Spleen (tissue), 11 donors: ENCODE data around the gene ZNF280D. TPM values are rescaled to one million over a fixed set of nuclear protein-coding genes. Genes with fewer than 3 reads are reported as not detected.

Experiments
- DNase-seq: peaks from one replicate; pipeline ENCODE4 v3.0.0-alpha.2; 2020
- H3K27ac ChIP-seq, 8 donors: fragments of 200-600 bp; sonication (generic) in 7 of 8; 1 replicate in 4 of 8; 2 replicates in 4 of 8; pipeline versions ENCODE4 v1.5.0 to v1.8.0; 2016 to 2021; ENCODE audit warnings: inconsistent platforms in 4 of 8, mild to moderate bottlenecking in 4 of 8, moderate library complexity in 1 of 8
- H3K27me3 ChIP-seq, 7 donors: fragments of 200-600 bp; sonication (generic) in 6 of 7; replicated peaks in 1 of 7; 1 replicate in 4 of 7; 2 replicates in 3 of 7; pipeline versions ENCODE4 v1.5.0 to v1.8.0; 2016 to 2021; ENCODE audit warnings: inconsistent platforms in 3 of 7, mild to moderate bottlenecking in 1 of 7
- H3K36me3 ChIP-seq, 6 donors: fragments of 200-600 bp; sonication (generic) in 5 of 6; 1 replicate in 4 of 6; 2 replicates in 2 of 6; pipeline versions ENCODE4 v1.5.0 to v1.8.0; 2016 to 2021; ENCODE audit warnings: inconsistent platforms in 2 of 6
- H3K4me1 ChIP-seq, 6 donors: fragments of 200-600 bp; sonication (generic) in 5 of 6; 1 replicate in 3 of 6; 2 replicates in 3 of 6; pipeline versions ENCODE4 v1.5.0 to v1.8.0; 2016 to 2021; ENCODE audit warnings: inconsistent platforms in 3 of 6
- H3K4me3 ChIP-seq, 8 donors: fragments of 200-600 bp; sonication (generic) in 7 of 8; 1 replicate in 4 of 8; 2 replicates in 4 of 8; pipeline versions ENCODE4 v1.5.0 to v1.8.0; 2016 to 2021; ENCODE audit warnings: inconsistent platforms in 4 of 8, mild to moderate bottlenecking in 4 of 8, moderate library complexity in 2 of 8
- H3K9me3 ChIP-seq, 8 donors: fragments of 200-600 bp; sonication (generic) in 7 of 8; 1 replicate in 4 of 8; 2 replicates in 4 of 8; pipeline versions ENCODE4 v1.5.0 to v1.8.0; 2016 to 2021; ENCODE audit warnings: inconsistent platforms in 4 of 8
- POLR2A ChIP-seq, 3 donors: fragments of 450-650 bp; IDR thresholded peaks; one replicate each; pipeline ENCODE4 v1.5.1; 2017; ENCODE audit warnings: antibody characterized with exemption in 3 of 3, mild to moderate bottlenecking in 1 of 3
- POLR2AphosphoS5 ChIP-seq, 3 donors: sonication (generic); formaldehyde crosslinking; IDR thresholded peaks; one replicate each; pipeline ENCODE4 v1.5.1; 2017; ENCODE audit warnings: antibody characterized with exemption in 3 of 3
- WGBS, 5 donors: extraction: QIAGEN DNeasy Blood & Tissue Kit in 3 of 5; methylation state at CpG; one replicate each; pipeline versions ENCODE4 v1.1.5 to v1.1.7; 2013 to 2018; 5-methylcytosine and 5-hydroxymethylcytosine counted together
- intact Hi-C: fragments of 100-400 bp; cut with DNase I; formaldehyde crosslinking; loops from one replicate; pipeline ENCODE4 v1.15.0; 2023; ENCODE audit warnings: low total_unique reads
- polyA plus RNA-seq, 3 donors: library from polyadenylated mRNA; stranded (reverse); fragments of 200-250 nt; gene quantifications; one replicate each; pipeline ENCODE4 v1.2.1, GENCODE V29; 2013
- total RNA-seq, 7 donors: library from RNA; depleted of rRNA in 3 of 7; stranded (reverse); fragments of >200 nt in 3 of 7; fragmentation: NEBNext Ultra II Directional in 4 of 7; extraction: Animal tissue kit (Norgen Biotek cat#: 25700) in 4 of 7; gene quantifications; one replicate each; pipeline versions ENCODE4 v1.1.0 to v1.2.1, GENCODE V29; 2016 to 2021
- TF ChIP-seq, protein P1 (sequence below), 11 experiments: fragments of 200-600 bp in 7 of 11; fragments of 450-650 bp in 4 of 11; sonication (generic) in 4 of 11; IDR thresholded peaks in 8 of 11; conservative IDR thresholded peaks in 3 of 11; 1 replicate in 7 of 11; 2 replicates in 4 of 11; pipeline versions ENCODE4 v1.4.0 to v1.8.0; 2016 to 2021; ENCODE audit warnings: antibody characterized with exemption in 11 of 11, inconsistent platforms in 4 of 11, mild to moderate bottlenecking in 1 of 11
- donor health status: healthy with polysubstance abuse.
- donor health status: DM: no; HTN: no; CAD: no; lungs with moderate emphysema.
- donor health status: DM: no; HTN: no; CAD: no.
- donor health status: Bipolar disorder and iron deficiency.
- donor health status: healthy.
- donor health status: DM: no; HTN: no; CAD: no.
- donor health status: DM: yes; HTN: yes; CAD: no.

The ZNF280D gene
- total and polyA plus RNA-seq, 10 donors, result 15.5 to 71.3 (median 44.4) TPM

DNA sequence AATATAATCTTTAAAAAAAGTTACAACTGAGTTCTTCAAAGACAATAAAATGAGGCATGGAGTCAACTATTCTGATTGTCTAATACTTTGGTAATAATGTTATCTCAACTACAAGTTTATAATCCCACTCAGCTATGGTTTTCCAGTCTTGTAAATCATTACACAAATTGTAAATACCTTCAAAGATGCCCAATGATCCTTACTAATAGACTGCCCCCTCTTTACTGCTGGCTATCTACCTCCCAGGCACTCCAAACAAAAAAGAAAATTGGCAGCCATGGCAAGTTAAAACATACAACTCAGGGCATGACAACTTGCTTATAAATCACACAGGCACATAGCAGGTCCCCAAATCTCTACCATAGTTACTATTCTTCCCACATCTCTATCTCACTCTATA, 58.5 kb downstream of the ZNF280D start:
- H3K36me3 ChIP-seq, result peaks cover 0 to 84% (median 20%) of the 10 kb centered on the region in 6 donors
- no peaks in the 10 kb centered on the region for H3K4me1 ChIP-seq
- TF ChIP-seq POLR2A (IDR thresholded peaks at IDR 0.05), result no peak
- H3K27me3 ChIP-seq, result no peaks in the 10 kb centered on the region
- H3K9me3 ChIP-seq, result no peaks in the 10 kb centered on the region
- intact Hi-C loops, result no loop called here
- no peak for DNase-seq
- no peak overlapping the region for H3K27ac ChIP-seq
- no peak overlapping the region for H3K4me3 ChIP-seq

DNA sequence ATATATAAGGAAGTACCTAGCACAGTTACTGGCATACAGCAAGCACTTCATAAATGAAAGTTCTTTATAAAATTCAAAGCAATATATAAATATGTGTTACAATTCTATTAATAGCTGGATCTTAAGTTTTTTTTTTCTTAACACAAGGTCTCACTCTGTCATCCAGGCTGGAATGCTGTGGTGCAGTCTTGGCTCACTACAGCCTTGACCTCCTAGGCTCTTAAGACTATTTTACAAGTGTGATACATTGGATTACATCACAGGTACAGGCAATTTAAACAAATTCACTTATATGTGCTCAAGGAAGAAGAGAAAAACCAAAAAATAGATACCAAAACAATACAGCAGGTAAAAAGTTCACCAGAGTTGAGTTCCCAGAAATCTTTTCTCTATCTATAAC, 60.6 kb downstream of the ZNF280D start:
- Histone ChIP-seq H3K27me3 (no peaks in the 10 kb centered on the region), H3K9me3 (no peaks in the 10 kb centered on the region), H3K4me1 (no peaks in the 10 kb centered on the region), H3K36me3 (peaks cover 0 to 91% (median 25%) of the 10 kb centered on the region in 6 donors), H3K27ac (no peak overlapping the region), H3K4me3 (no peak overlapping the region)
- intact Hi-C loops, result no loop called here
- no peak for DNase-seq
- TF ChIP-seq POLR2A (IDR thresholded peaks at IDR 0.05), result no peak
- no peak for TF ChIP-seq POLR2AphosphoS5 (IDR thresholded peaks at IDR 0.05)
- TF ChIP-seq, protein P1, sequence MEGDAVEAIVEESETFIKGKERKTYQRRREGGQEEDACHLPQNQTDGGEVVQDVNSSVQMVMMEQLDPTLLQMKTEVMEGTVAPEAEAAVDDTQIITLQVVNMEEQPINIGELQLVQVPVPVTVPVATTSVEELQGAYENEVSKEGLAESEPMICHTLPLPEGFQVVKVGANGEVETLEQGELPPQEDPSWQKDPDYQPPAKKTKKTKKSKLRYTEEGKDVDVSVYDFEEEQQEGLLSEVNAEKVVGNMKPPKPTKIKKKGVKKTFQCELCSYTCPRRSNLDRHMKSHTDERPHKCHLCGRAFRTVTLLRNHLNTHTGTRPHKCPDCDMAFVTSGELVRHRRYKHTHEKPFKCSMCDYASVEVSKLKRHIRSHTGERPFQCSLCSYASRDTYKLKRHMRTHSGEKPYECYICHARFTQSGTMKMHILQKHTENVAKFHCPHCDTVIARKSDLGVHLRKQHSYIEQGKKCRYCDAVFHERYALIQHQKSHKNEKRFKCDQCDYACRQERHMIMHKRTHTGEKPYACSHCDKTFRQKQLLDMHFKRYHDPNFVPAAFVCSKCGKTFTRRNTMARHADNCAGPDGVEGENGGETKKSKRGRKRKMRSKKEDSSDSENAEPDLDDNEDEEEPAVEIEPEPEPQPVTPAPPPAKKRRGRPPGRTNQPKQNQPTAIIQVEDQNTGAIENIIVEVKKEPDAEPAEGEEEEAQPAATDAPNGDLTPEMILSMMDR (IDR thresholded peaks at IDR 0.05 in 8 of 11, conservative IDR thresholded peaks at IDR 0.05 in 3 of 11), result no peak

DNA sequence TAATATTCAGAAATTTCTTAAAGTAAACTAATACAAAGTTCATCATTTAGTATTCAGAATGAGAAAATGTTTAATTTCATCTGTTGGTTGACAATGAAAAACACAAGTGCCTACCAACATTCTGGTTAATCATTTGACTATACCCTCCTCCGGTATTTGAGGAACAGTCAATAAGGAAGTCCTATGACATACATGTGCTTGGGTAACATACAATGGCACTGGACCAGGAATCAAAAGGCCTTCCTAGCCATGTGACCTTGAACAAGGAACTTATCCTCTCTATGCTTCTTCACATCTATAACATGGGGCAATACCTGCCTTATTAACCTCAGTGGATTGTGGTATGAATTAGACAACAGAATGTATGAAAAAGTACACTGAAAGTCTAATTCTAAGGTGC, 65.8 kb downstream of the ZNF280D start:
- intact Hi-C loops, result no loop called here
- WGBS, 5 donors, result 50 to 85% (median 67%) methylated on average over 1 of the region's 1 CpG
- DNase-seq, result no peak
- no peaks in the 10 kb centered on the region for H3K9me3 ChIP-seq
- peaks cover 0 to 92% (median 44%) of the 10 kb centered on the region in 6 donors for H3K36me3 ChIP-seq
- H3K4me1 ChIP-seq, result no peaks in the 10 kb centered on the region
- H3K4me3 ChIP-seq, result no peak overlapping the region
- H3K27ac ChIP-seq, result no peak overlapping the region
- TF ChIP-seq, protein P1 (IDR thresholded peaks at IDR 0.05 in 8 of 11, conservative IDR thresholded peaks at IDR 0.05 in 3 of 11), result no peak
- TF ChIP-seq POLR2AphosphoS5 (IDR thresholded peaks at IDR 0.05) (no peak), POLR2A (IDR thresholded peaks at IDR 0.05) (no peak)
- H3K27me3 ChIP-seq, result no peaks in the 10 kb centered on the region

DNA sequence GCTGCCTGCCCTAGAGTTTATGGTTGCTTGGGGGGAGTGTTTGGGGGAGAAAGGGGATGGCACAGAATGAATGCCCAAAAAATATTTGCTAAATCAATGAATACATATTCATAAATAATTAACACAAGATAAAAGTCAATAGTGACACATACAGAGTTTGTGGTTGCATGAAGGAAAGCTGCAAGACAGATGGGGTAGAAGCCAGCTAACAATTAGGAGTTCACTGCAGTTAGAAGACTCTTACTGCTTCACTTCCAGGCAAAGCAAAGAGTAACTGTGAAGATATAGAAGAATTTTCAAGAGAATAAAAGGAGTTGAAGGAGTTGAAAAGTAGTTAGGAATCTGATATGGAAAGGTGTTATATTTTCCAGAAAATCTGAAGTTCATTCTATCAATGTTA, 72.4 kb downstream of the ZNF280D start:
- H3K27ac ChIP-seq, result no peak overlapping the region

More for the DNA sequence above, 72.4 kb downstream of the ZNF280D start:
- H3K4me1 ChIP-seq, result no peaks in the 10 kb centered on the region
- intact Hi-C loops, result no loop called here
- no peak overlapping the region for H3K4me3 ChIP-seq
- TF ChIP-seq, protein P1 (IDR thresholded peaks at IDR 0.05 in 8 of 11, conservative IDR thresholded peaks at IDR 0.05 in 3 of 11), result no peak
- TF ChIP-seq POLR2AphosphoS5 (IDR thresholded peaks at IDR 0.05) (no peak), POLR2A (IDR thresholded peaks at IDR 0.05) (no peak)
- H3K9me3 ChIP-seq, result no peaks in the 10 kb centered on the region
- peaks cover 0 to 91% (median 30%) of the 10 kb centered on the region in 6 donors for H3K36me3 ChIP-seq
- no peak for DNase-seq
- no peaks in the 10 kb centered on the region for H3K27me3 ChIP-seq
